ENCODE measurements around the gene USP35. TPM values are rescaled to one million over a fixed set of nuclear protein-coding genes. Genes with fewer than 3 reads are reported as not detected.
"Not testable (repeated sequence)": the region's sequence is repeated elsewhere in the genome, so short reads cannot be mapped to it uniquely, and the experiment has no call there.

The USP35 gene
- polyA plus RNA-seq, 1 donor = 4.1 TPM

GRCh38 chr11:78217650-78218541, 29.2 kb downstream of the USP35 start:
- no peak for DNase-seq

GRCh38 chr11:78218707-78219492, 30.2 kb downstream of the USP35 start:
- no peak for DNase-seq

- DNase-seq = no peak
Observed at GRCh38 chr11:78219493-78220217, 30.9 kb downstream of the USP35 start.

- no peak for DNase-seq
Observed at GRCh38 chr11:78220218-78221157, 31.8 kb downstream of the USP35 start.

- DNase-seq = no peak
Observed at GRCh38 chr11:78221396-78222315, 32.9 kb downstream of the USP35 start.

- DNase-seq = not testable (repeated sequence)
Observed at GRCh38 chr11:78222726-78223125, 34.0 kb downstream of the USP35 start.

GRCh38 chr11:78223320-78223954, 34.7 kb downstream of the USP35 start:
- DNase-seq = no peak

- DNase-seq = no peak
Observed at GRCh38 chr11:78224506-78224905, 35.8 kb downstream of the USP35 start.

GRCh38 chr11:78224906-78225420, 36.2 kb downstream of the USP35 start:
- DNase-seq = no peak

- DNase-seq = no peak
Observed at GRCh38 chr11:78226684-78227680, 38.3 kb downstream of the USP35 start.

GRCh38 chr11:78227921-78228320, 39.2 kb downstream of the USP35 start:
- no peak for DNase-seq

- DNase-seq = peak; percentile 46
Observed at GRCh38 chr11:78228467-78228866, 39.7 kb downstream of the USP35 start.

- no peak for DNase-seq
Observed at GRCh38 chr11:78229106-78229505, 40.4 kb downstream of the USP35 start.

GRCh38 chr11:78230161-78230877, 41.6 kb downstream of the USP35 start:
- DNase-seq = no peak

GRCh38 chr11:78231962-78232501, 43.3 kb downstream of the USP35 start:
- DNase-seq = no peak

GRCh38 chr11:78233046-78233445, 44.3 kb downstream of the USP35 start:
- not testable (repeated sequence) for DNase-seq

- no peak for DNase-seq
Observed at GRCh38 chr11:78234006-78234405, 45.3 kb downstream of the USP35 start.
